GM19099 (cell line): ENCODE data around the gene ANKRD11.

Source experiments
- POLR2A ChIP-seq: IDR thresholded peaks from 3 replicates; pipeline ENCODE4 v1.6.1; 2011; ENCODE audit warnings: low read depth; ENCODE audit not compliant: insufficient read length; ENCODE audit errors: extremely low read depth

Gene ANKRD11

DNA sequence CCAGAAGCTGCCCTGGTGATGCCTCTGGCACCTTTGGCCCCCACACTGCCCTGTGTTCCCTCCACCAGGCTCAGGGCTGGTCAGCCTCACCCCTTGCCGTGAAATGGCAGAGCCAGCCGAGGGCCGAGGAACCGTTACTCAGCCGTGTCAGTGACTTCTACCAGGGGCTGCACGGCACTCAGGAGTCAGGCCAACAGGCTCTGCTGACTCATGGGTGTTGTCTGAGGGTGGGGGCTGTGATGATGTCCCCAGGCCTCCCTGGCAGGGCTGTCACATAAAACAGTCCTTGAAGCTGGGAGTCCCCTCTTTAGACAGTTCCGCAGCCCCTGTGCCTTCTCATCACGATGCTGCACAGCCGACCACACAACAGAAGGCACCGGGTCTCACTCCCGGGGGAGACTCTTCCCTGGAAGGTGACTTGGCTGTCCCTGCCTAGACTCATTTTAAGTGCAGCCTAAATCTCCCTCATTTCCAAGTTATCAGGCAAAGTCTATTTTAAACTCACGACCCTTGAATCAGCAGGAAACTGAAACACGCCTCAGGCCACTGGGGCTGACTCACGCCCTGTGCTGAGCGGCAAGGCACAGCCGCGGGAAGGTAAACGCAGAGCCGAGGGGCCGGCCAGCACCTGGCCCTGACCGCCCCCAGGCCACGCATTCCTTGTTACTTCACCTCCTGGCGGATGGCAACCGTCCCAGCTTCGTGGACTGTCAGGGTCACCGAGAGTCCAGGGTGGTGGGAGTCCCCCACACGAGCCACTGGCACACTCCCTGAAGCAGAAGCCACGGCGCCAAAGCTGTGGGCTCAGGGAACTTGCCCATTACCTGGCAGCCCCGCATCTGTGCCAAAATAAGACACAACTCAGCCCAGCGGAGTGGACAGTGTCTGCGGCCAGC, 170.2 kb downstream of the ANKRD11 start:
- no peak for TF ChIP-seq POLR2A

DNA sequence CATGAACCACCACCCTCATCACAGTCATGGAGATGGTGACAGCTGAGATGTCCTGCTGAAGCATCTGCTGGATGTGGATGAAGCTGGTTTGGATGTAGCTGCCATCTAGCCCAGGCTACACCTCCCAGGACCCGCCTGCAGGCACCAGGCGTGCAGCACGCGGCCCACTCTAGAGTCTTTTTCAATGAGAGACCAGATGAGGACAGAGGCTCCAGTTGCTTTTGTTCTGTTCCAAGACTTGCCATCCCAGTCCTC, 170.8 kb downstream of the ANKRD11 start:
- no peak for TF ChIP-seq POLR2A

- no peak for TF ChIP-seq POLR2A
Observed at GRCh38 chr16:89318871-89319630, 171.3 kb downstream of the ANKRD11 start.

DNA sequence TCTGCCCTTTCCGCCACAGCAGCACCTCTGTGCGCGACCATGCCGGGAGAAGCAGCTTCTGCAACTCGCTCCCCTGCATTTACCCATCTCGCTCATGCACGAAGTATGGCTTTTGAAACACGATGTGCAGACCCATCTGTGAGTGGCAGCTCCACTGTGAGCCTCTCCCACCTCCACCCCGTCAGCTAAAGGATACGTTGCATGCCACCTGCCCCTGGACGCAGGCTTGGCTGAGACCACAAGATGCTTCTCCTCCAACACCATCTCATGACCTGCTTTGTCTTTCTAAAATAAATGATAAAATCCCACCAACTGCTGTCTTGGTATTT, 172.0 kb downstream of the ANKRD11 start:
- TF ChIP-seq POLR2A = no peak

DNA sequence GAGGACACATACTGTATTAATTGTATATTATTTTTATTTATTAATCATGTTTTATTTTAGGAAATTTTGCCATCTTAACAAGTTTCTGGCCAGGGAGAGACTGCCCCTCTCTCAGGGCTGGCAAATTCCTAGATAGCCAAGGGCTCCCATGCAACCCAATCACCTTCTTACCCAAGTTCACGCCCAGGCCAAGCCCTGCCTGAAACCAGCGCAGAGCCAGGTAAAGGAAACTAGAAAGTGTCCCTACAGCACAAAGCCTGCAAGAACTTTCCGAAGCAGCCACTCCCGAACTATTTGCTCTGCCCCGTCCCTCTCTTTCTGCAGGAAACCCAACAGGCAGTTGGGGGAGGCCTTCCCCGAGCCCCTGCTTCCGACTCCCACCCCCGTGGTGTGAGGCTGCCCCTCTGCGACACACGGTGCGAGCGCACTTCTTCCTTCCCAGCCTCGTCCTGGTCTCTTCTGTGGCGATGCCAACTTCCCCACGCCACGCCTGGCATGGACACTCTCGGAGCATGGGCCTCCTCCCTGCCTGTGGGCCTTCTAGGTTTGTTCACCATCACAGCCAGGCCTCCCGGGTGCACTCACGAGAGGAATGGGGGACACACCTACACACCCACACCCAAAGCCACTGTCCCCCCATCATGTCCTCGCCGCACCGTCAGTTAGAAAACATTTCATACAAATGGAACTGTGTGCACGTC, 172.5 kb downstream of the ANKRD11 start:
- TF ChIP-seq POLR2A = no peak

GRCh38 chr16:89317101-89317671, 173.2 kb downstream of the ANKRD11 start:
- no peak for TF ChIP-seq POLR2A

DNA sequence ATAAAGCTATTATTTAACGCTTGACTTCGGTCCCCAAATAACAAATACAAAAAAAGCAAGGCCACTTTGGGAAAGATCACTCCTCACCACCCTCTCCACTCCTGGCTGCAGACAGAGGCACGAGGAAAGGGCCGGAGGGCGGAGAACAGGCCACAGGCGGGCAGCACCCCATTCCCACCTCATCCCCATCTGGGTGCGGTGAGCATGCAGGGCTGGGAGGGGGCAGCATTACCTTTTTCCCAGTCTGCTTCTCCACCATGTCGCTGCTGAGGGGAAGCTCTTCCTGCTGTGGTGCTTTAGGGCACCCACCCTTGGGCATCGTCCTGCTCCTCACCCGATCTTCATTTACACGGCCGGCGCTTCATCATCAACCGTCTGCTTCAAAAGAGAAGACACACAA, 173.7 kb downstream of the ANKRD11 start:
- no peak for TF ChIP-seq POLR2A

- no peak for TF ChIP-seq POLR2A
Observed at GRCh38 chr16:89315791-89316581, 174.4 kb downstream of the ANKRD11 start.

DNA sequence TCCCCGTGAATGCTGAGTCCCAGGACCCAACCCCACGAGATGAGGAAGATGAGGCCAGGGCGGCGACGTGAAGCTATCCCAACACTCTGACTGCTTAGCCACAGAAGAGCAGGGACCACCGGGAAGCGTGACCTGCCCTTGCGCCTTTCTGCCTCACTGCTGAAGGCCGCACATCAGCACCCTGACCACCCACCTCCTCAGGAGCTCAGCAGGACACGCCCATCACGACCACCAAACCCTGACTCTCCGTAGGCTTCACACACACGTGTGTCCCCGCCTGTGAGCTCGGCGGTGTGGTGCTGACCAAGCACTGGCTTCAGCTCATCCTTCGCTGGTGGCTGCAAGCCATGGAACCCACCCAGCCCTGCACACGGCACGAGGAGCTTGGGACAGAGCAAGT, 175.1 kb downstream of the ANKRD11 start:
- TF ChIP-seq POLR2A = no peak

GRCh38 chr16:89314854-89315253, 175.5 kb downstream of the ANKRD11 start:
- TF ChIP-seq POLR2A = no peak

GRCh38 chr16:89314357-89314756, 176.0 kb downstream of the ANKRD11 start:
- no peak for TF ChIP-seq POLR2A

DNA sequence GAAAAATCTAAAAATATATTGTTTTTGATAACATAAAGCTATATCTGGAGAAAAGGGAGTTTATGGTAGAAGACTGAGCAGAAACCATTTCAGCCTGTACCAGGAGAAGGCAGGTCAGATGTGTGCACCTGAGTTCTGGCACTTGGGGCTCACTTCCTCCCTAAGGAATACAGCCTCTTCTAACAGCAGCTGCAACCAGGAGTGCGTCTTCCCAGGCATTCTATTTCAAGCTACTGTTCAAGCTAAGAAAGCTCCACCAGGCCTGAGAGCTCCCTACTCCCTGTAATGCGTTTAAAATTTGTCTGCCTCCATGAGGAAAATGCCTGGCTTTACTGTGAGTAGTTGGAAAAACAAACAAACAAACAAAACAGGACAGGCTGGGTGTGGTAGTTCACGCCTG, 176.8 kb downstream of the ANKRD11 start:
- no peak for TF ChIP-seq POLR2A

DNA sequence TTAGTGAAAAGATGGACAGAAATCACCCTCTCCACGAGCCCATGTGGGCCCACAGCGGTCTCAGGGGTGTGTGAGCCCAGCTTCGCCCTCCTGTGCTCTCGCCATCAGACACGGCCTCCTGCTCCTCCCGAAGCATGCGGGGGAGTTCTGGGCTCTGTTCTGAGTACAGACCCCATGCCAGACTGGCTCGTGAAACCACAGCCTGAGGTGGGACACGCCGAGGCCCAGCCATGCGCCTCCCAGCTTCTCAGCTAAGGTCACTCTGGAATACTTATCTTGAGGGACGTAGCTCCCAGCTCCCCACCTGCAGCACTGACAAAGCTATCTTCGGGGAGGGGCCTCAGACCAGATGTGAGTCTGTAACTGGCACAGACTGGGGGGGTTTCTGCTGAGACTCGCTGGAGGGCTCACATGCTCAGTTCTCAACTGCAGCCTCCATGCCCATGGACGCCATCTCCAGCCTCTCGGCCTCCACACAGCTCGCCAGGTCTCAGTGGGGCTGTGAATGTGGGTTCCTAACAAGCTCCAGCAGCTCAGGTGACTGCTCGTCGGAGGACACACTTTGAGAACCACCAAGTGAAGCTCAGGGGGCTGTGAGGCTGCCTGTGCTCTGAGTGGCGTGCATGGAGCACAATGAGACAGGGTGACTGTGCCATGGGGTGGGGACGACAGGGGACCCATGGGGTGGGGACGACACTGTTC, 177.6 kb downstream of the ANKRD11 start:
- no peak for TF ChIP-seq POLR2A

DNA sequence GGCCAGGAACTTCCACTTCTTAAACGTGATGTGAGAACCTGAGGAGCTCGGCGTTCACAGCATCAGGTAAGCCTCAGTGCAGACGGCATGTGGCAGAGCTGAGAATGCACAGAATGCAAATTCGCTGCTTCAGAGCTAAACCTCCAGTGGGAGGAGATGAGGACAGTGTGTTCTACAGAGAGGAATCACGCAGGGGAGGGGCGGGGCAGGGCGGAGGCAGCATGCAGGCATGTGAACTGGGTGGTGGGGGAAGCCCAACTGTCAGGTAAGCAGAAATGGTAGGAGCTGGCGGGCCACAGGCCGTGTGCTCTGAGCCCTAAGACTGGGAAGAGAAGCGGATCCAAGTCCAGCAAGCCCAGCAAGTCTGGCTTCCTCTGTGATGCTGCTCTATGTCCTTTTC, 178.2 kb downstream of the ANKRD11 start:
- TF ChIP-seq POLR2A = no peak
